K562 (cell line): ENCODE measurements around the gene TMEM217. TPM values are rescaled to one million over a fixed set of nuclear protein-coding genes. Genes with fewer than 3 reads are reported as not detected.

Experiments
- CAMTA2 ChIP-seq: fragments of 250-450 bp; sonication (Bioruptor Pico); conservative IDR thresholded peaks from 2 replicates; pipeline ENCODE4 v1.5.1; 2022
- CREB3L1 ChIP-seq: fragments of 450-650 bp; IDR thresholded peaks from 2 replicates; pipeline ENCODE4 v1.6.1; 2014; ENCODE audit warnings: low read depth, mild to moderate bottlenecking, moderate library complexity, borderline replicate concordance
- FUS ChIP-seq: fragments of 200-400 bp; formaldehyde crosslinking; optimal IDR thresholded peaks from 2 replicates; pipeline ENCODE3; 2017; ENCODE audit warnings: low read depth, low read length
- HMGN3 ChIP-seq: IDR thresholded peaks from 2 replicates; pipeline ENCODE4 v1.6.1; 2011; ENCODE audit warnings: borderline replicate concordance, low read depth, mild to moderate bottlenecking, mixed read lengths, low read length; ENCODE audit not compliant: insufficient read length; ENCODE audit errors: extremely low read depth
- MAFG ChIP-seq: fragments of 450-650 bp; conservative IDR thresholded peaks from 2 replicates; pipeline ENCODE4 v1.6.1; 2016; ENCODE audit warnings: missing genetic modification characterization, missing compliant biosample characterization
- NKRF ChIP-seq: fragments of 450-650 bp; IDR thresholded peaks from 2 replicates; pipeline ENCODE4 v1.6.1; 2016; ENCODE audit warnings: borderline replicate concordance
- NR2C1 ChIP-seq, 2 experiments: fragments of 450-650 bp; IDR thresholded peaks; 2 replicates each; pipeline ENCODE4 v1.6.1; 2017; ENCODE audit warnings: mild to moderate bottlenecking in 2 of 2, antibody characterized with exemption in 1 of 2, inconsistent platforms in 1 of 2, missing compliant biosample characterization in 1 of 2, missing genetic modification characterization in 1 of 2
- PPARD ChIP-seq: fragments of 250-450 bp; sonication (Bioruptor Pico); IDR thresholded peaks from 2 replicates; pipeline ENCODE4 v1.8.0; 2022; ENCODE audit warnings: inconsistent platforms, mild to moderate bottlenecking, moderate library complexity
- PREB ChIP-seq: sonication (generic); formaldehyde crosslinking; IDR thresholded peaks from 2 replicates; pipeline ENCODE4 v1.8.1; 2023; ENCODE audit warnings: mild to moderate bottlenecking, missing genetic modification reagents
- PTTG1 ChIP-seq: fragments of 450-650 bp; IDR thresholded peaks from 2 replicates; pipeline ENCODE4 v1.6.1; 2016; ENCODE audit warnings: low read depth, mild to moderate bottlenecking, missing genetic modification characterization, missing compliant biosample characterization
- RBM39 ChIP-seq: fragments of 200-400 bp; formaldehyde crosslinking; optimal IDR thresholded peaks from 2 replicates; pipeline ENCODE3; 2018; ENCODE audit warnings: low read depth, low read length
- SRSF3 ChIP-seq: fragments of 200-400 bp; formaldehyde crosslinking; IDR thresholded peaks from 2 replicates; pipeline ENCODE4 v1.6.1; 2016; ENCODE audit warnings: mild to moderate bottlenecking, low read length, moderate library complexity; ENCODE audit not compliant: insufficient read depth
- TAF9B ChIP-seq: fragments of 450-650 bp; IDR thresholded peaks from 2 replicates; pipeline ENCODE4 v1.6.1; 2018; ENCODE audit warnings: mild to moderate bottlenecking; ENCODE audit not compliant: partially characterized antibody
- TAL1 ChIP-seq: fragments of 450-650 bp; IDR thresholded peaks from 2 replicates; pipeline ENCODE4 v1.6.1; 2016; ENCODE audit warnings: mild to moderate bottlenecking
- ZC3H4 ChIP-seq: sonication (generic); formaldehyde crosslinking; IDR thresholded peaks from 2 replicates; pipeline ENCODE4 v1.9.0; 2021; ENCODE audit warnings: missing genetic modification reagents, borderline replicate concordance
- ZMIZ1 ChIP-seq, 2 experiments: fragments of 150-350 bp in 1 of 2; IDR thresholded peaks; 2 replicates each; pipeline ENCODE4 v1.6.1; 2012 to 2016; ENCODE audit warnings: low read depth in 2 of 2, low read length in 2 of 2, mild to moderate bottlenecking in 1 of 2, moderate library complexity in 1 of 2
- ZNF143 ChIP-seq: sonication (generic); formaldehyde crosslinking; IDR thresholded peaks from 2 replicates; pipeline ENCODE4 v1.9.0; 2022; ENCODE audit warnings: mild to moderate bottlenecking, missing genetic modification reagents
- ZNF224 ChIP-seq: sonication (generic); formaldehyde crosslinking; IDR thresholded peaks from 2 replicates; pipeline ENCODE4 v1.8.0; 2022; ENCODE audit warnings: mild to moderate bottlenecking, missing genetic modification reagents
- ZNF699 ChIP-seq: fragments of 250-450 bp; sonication (Bioruptor Pico); IDR thresholded peaks from 2 replicates; pipeline ENCODE4 v1.8.0; 2021; ENCODE audit warnings: mild to moderate bottlenecking, moderate library complexity; ENCODE audit not compliant: insufficient replicate concordance
- ZNF830 ChIP-seq: fragments of 250-450 bp; sonication (Bioruptor Pico); IDR thresholded peaks from 2 replicates; pipeline ENCODE4 v1.5.0; 2021; ENCODE audit warnings: mild to moderate bottlenecking
- polyA plus RNA-seq, 8 experiments: library from polyadenylated mRNA; depleted of rRNA in 4 of 8; stranded (reverse) in 5 of 8; unstranded in 3 of 8; fragments of >200 nt; fragmentation: Nextera tagmentation in 2 of 8; fragmentation: Illumina TruSeq in 1 of 8; extraction: Ambion mirVana in 2 of 8; extraction: Trizol in 1 of 8; gene quantifications; 2 replicates each; pipeline versions ENCODE4 v1.2.1 to v1.2.3, GENCODE V29; 2011 to 2014; ENCODE audit warnings: inconsistent platforms in 1 of 8, missing spikeins in 1 of 8
- total RNA-seq, 7 experiments: library from RNA; depleted of rRNA in 6 of 7; stranded (reverse); fragments of >200 nt in 6 of 7; fragmentation: Illumina TruSeq in 2 of 7; extraction: Trizol in 2 of 7; gene quantifications; 2 replicates each; pipeline versions ENCODE4 v1.2.1 to v1.2.3, GENCODE V29; 2011 to 2021; ENCODE audit warnings: low replicate concordance in 1 of 7

TMEM217 gene
- total and polyA plus RNA-seq, 9 of the 15 experiments (the other 6 are each of a cell fraction or from before 2014, with no cell fraction given) = 1.3 to 8.0 (median 1.9) TPM

- TF ChIP-seq PREB (CRISPR knock-in tag) (no peak), PPARD (no peak), RBM39 (no peak), NKRF (peak; percentile 93), FUS (no peak), CAMTA2 (CRISPR knock-in tag) (no peak), ZMIZ1 (IDR thresholded peaks at IDR 0.05; ENCODE audit: low read depth in 2 of 2, low read length in 2 of 2) (no peak), NR2C1 (IDR thresholded peaks at IDR 0.05) (peak; percentile 68), NR2C1 (tag; IDR thresholded peaks at IDR 0.05) (peak; percentile 63), ZNF143 (CRISPR knock-in tag) (no peak), MAFG (tag) (peak; percentile 50; the same call in 1 of the 2 replicates), CREB3L1 (no peak), ZNF830 (CRISPR knock-in tag) (no peak), TAL1 (no peak; the same call in 1 of the 2 replicates), HMGN3 (no peak), ZC3H4 (CRISPR knock-in tag) (no peak), ZNF699 (CRISPR knock-in tag) (no peak), PTTG1 (tag) (no peak), ZNF224 (no peak), TAF9B (peak; percentile 60), SRSF3 (no peak)
These were observed 53.8 kb downstream of the TMEM217 start (continued) for GRCh38 chr6:37204014-37204751.
